ENCODE results near the gene NDUFB6.
A peak's percentile ranks its signal among the peaks of the same experiment; 100 is the strongest.
"Not testable (repeated sequence)": the region's sequence is repeated elsewhere in the genome, so short reads cannot be mapped to it uniquely, and the experiment has no call there.

The NDUFB6 gene

DNA sequence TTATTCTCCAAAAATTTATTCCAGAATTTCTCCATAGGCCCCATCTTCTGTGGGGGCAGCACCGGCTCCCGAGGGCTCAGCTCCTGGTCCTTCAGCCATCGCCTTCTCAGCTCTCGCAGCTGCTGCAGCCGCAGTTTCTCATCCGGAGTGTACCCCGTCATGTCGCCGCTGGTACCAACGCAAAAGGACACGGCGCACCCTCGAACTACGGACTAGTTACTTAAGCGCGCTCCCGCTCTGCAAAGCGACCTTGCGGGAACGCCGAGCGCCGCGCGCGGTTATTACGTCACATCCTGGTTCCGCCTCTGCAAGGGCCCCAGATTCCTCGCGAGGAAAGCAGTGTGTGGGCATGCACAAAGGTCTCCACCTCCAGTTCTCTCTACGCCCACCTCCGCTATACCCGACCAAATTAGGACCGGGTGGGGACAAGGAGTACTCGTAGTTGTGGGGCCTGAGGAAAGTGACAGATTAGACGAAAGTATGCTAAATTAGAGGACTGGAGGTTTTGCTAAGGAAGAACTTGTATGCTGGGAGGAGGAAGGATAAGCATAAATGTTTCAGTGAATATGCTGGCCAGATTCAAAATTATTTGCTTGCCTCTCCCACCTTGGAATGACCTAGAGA, at the start of gene NDUFB6:
TSS of gene NDUFB6 (minus strand) at position 260 of the 624 bp plus-strand sequence. CDS start at position 161, 99 bp downstream.
- peak; percentile 11 for DNase-seq

DNA sequence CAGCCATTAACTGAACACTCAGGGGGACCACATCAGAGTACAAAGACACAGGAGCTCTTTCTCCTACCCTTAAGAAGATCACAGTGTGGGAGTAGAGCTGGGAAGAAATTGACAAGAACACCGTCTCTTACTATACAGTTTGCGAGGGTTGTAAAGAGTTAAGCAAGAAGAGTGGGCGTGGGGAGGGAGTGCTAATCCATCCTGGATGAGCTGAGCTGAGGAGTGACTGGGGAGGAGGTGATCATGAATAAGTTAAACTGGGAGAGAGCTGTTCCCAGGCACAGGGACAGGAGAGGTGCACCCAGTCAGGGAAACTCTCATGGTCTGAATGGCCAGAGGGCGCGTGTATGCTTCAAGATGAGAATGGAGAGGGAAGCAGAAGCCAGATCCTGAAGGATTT, 45.3 kb upstream of the NDUFB6 start:
- no peak for DNase-seq

DNA sequence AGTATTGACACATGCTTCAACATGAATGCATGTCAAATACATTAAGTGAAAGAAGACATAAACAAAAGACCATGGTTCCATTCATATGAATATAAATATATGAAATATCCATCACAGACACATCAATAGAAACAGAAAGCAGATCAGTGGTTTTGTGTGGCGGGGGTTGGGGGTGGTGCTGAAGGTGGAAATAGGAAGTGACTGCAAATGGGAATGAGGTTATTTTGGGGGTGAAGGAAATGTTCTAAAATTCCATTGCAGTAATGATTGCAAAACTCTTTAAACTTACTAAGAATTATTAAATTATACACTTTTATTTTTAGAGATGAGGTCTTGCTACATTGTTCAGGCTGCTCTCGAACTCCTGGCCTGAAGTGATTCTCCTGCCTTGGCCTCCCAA, 33.9 kb upstream of the NDUFB6 start:
- no peak for DNase-seq

DNA sequence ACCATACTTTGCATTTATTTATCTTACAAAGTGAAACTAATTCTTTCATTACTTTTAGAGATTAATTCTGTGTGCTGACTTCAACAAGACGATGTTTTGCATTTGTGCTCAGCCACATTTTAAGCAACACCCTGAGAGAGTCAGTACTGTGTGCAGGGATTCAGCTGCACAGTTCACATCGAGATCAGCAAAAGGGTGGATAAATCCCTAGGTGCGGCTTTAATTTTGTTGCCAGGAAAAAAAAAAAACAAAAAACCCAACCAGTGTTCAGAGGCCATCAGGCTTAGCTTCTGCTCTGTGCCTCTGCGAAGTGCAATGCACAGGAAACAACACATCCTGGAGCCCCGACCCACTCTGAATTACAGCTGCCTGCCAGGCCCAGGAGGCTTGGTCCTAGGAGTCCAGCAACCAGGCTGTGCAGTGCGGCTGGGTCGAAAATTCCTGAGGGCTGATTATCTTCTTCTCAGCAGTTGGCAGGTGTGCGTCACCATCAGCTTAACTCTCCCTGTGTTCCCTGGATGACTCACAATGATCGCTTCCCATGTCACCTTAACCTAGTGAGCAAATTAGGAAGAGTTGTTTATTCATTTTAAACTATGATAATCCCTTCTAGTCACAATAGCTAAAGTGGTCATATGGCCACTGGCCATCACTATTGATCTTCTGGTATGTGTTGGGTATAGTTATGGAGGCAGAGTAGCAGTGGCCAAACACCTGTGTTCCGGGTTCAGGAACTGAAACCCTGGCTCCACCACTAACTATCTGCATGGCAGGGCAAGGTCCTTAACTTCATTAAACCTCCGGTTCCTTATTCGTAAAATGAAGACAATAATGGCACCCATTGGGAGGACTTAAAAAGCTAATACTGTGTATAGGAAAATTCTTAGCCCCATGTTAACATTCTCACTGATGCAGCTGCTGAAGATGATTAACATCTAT, 31.2 kb upstream of the NDUFB6 start:
- DNase-seq, result no peak

DNA sequence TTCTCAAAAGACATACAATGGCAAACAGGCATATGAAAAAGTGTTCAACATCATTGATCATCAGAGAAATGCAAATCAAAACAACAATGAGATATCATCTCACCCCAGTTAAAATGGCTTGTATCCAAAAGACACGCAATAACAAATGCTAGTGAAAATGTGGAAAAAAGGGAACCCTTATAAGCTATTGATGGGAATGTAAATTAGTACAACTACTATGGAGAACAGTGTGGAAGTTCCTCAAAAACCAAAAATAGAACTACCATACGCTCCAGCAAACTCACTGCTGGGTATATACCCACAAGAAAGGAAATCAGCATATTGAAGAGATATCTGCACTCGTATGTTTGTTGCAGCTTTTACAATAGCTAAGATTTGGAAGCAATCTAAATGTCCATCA, 26.1 kb upstream of the NDUFB6 start:
- not testable (repeated sequence) for DNase-seq

DNA sequence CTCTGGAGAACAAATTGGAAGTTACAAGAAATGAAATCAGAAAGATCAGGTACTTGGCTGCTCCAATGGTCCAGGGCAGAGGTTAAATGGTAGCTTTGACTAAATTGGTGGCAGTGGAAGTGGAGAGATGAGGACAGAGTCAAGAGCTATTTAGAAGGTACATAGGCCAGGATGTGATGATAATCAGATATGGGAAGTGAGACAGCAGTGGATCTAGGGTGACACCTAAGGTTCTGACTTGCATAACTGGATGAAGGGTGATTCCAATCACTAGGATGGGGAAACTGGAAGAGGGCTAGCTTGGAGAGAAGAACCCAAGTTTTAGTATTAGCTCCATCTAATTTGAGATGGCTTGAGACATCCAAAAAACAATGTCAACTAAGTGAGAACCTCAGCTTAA, 24.0 kb upstream of the NDUFB6 start:
- DNase-seq, result no peak

DNA sequence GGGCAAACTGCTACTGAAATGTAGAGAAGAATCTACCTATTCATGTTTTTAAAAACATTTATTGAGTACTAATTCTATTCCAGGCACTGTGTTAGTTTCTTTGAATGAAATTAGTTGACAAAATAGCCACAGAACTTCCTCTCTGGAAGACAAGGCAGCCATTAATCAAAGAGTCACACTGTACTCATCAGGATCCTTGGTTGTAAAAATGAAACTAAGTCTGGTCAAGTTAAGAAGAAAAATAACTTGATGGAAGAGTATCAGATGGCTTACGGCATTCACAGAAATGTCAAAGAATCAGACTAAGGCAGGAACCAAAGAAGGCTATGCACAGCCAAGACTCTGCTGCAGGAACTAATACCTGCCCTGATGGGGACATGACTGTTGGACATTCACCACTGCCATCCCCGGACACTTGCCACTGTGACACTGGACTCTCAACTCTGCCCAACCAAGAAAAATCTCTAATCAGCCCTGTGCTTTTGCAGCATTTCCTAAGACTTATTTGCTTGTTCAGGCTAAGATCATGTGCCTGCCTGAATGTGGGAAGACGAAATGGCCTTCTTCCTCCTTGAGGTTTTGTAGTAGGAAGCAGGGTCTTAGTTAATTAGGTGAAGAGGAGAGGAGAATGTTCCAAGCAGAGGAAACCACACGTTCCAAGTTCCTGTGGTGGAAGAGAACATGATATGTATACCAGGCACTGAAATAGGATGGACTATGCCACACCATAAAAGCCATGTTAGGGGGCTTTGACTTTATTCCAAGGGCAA, 23.3 kb upstream of the NDUFB6 start:
- no peak for DNase-seq

DNA sequence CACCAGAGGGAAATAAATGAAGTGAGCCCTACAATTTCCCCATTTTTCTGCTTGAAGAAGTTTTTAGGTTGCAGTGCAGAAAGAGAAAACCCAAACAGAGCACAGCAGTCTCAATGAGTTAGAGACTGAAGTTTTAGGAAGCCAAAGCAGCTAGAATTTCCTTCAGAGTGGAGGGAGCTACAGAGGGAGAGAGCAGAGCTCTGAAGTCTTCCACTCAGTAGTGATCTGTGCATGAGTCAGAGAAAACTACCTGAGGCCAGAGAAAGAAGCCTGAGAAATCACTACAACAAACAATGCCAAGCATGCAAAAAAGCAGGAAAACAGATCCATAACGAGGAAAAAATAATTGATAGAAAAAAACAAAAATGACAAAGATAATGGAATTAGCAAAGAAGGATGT, 17.9 kb upstream of the NDUFB6 start:
- no peak for DNase-seq

DNA sequence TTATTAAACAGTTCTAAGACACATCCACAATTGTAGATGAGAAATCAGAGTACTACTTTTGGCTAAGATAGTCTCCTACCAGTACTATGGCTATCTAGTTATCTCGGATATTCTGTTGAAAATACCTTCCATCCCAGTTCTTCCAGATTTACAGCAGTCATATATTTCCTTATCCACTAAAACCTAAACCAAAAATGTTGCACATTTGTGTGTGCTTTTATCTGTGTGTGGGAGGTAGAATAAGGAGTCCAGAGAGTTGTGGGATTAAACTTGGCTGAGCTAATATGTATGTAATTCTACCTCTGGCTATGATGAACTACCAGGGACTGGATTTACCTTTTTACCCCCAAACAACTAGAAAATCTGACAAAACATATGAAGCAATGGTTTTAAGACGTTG, 17.5 kb upstream of the NDUFB6 start:
- DNase-seq, result no peak

DNA sequence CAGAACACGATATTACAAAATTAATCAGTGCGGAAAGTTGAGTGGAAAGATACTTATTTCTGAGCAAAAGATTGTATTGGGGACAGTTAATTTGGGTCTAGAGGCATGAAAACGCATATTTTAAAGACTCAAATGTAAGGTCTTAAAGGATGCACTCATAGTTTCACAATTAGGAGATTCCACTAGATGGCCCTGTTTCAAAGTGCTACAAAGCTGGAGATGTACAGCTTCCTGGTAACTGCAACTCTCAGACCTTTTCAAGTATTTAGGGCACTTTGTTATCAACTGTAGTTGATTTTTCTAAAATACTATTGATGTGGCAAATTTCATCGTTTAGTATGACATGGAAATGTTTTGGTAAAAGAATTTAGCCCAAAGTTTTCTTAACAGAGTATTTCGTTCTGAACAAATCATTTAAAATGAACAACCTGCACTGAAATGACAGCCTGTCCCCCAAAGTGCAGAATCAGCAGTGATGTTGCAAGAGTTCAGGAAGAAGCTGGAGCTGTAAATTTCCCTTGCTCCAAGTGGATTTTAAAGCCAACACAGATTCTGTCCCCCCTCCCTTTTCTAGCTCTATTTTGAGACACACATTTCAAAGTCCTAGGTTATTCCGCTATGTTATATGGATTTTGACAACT, 16.2 kb upstream of the NDUFB6 start:
- DNase-seq, result peak; percentile 0

DNA sequence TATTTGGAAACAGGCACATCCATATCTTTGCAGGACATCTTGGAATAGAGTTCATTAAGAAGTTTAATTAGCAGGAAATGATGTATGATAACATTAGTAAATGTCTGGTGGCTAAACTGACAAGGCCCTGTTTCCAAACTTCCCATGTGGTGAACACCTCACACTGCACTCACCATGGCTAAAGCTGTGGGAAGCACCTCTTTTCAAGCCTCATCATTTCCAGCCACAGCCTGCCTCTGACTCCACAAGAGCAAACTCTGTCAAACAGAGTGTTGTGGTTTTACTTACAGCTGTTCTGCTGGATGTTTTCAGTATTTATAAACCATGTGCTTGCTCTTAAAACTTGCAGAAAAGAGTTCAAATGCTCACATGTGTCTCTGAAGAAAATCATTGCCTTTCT, 14.9 kb upstream of the NDUFB6 start:
- no peak for DNase-seq

DNA sequence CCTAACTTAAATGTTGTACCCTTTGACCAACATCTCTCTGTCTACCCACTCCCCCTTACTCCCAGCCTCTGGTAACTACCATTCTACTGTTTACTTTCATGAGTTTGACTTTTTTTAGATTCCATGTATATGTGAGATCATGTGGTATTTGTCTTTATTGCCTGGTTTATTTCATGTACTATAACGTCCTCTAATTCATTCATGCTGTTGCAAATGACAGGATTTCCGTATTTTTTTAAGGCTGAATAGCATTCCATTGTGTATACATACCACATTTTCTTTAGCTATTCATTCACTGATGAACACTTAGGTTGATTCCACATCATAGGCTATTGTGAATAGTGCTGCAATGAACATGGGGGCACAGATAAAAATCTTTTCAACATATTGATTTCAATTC, 11.8 kb upstream of the NDUFB6 start:
- no peak for DNase-seq

DNA sequence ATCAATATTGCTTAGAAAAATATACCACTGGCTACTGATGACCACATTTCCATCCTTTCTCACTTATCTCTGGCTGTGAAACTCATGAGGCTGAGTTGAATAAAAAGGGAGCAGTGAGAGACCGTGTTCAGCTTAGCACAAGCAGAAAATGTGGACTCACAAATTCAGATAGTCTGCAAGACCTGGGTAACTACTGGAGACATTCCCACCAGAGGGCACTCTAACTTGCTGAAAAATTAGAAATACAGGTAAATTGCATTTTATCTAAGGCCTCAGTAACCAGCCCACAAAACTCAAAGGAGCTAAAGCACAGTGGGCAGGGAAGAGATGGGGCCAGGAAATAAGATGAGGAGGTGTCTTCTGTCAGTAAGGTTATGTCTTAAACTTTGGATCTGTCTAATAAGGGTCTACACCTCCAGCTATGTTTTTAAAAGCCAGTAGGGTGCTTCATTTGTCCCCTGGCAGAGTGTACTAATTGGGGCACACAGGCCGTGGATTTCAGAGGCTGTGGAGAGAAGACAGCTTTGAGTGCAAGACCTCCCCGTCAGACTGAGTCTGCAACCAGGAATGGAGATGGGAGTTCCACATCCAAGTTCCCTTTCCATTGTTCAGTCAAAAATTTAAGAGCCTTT, 8.7 kb upstream of the NDUFB6 start:
- no peak for DNase-seq

DNA sequence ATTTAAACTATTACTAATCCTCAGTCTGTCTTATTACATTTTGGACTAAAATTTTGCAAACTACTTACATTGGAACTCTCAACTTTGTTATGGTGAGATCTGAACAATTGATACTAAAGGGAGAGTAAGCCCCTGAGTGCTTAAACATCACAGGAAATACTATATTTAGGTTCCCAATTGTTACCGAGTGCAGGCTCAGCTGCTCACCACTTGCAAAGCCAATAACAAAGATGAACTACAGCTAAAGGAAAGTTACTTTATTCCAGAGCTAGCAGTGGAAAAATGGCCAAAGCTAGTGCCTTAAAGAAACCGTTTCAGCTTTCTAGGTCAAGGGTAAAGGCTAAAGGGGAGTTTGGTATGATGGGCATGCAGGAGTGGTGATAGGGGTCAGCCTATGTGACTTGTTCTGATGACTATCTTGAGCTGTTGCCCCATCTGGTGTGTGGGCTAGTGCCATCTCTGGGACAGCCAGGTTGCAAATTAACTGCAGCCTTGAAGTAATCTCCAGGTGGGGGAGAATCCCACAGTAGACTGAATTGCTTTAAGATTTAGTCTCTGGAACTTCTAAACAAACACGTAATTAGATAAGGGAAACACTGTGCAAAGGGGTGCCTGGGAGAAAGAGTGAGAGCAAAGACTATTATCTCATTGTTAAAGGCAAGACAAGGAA, 7.8 kb upstream of the NDUFB6 start:
- DNase-seq, result no peak

DNA sequence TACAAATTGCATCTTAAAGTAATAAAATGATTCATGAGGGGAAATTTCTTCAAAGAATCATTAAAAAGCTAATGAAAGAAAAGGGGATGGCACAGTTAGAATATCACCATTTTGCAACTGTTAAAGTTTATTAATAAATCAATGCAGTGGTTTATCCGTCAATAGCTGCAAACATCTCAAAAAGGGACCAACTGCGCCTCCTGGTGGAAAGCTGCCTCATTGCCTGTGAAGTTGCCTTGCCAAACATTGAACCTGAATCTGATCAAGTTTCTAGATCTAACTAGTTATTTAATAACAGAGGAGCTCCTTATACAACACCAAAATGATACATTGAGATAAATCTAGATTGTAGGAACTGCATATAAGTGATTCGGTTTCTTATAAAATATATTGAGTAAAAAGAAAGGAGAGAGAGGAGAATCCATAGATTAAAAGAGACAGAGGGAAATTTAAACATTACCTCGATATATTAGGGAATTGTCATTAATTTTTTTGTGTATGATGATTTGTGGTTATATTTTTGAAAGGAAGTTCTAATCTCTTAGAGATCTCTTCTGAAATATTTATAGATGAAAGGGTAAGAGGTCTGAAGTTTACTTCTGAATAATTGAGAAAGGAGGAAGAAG, 6.9 kb upstream of the NDUFB6 start:
- peak; percentile 1 for DNase-seq

DNA sequence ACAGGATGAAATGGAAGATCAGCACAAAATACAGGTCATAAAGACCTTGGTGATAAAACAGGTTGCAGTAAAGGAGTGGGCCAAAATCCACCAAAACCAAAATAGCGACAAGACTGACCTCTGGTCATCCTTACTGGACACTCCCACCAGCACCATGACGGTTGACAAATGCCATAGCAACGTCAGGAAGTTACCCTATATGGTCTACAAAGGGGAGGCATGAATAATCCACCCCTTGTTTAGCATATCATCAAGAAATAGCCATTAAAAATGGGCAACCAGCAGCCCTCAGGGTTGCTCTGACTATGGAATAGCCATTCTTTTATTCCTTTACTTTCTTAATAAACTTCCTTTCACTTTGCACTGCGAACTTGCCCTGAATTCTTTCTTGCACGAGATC, 6.0 kb upstream of the NDUFB6 start:
- no peak for DNase-seq

DNA sequence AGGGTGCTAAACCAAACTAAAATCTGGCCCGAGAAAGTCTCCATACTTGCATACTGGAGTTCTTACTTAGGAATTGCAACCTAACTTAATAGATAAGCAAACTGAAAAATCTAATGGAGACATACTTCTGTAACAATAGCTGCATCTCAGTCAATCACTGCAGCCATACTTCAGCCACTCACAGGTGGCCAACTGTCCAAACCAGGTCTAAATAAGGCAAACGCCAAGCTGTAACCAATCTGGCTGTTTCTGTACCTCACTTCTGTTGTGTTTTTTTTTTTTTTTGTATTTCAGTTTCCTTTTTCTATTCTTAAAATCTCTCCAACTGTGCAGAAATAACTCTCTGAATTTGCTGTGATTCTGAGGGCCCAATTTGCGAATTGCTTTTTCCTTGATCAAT, 4.4 kb upstream of the NDUFB6 start:
- no peak for DNase-seq

DNA sequence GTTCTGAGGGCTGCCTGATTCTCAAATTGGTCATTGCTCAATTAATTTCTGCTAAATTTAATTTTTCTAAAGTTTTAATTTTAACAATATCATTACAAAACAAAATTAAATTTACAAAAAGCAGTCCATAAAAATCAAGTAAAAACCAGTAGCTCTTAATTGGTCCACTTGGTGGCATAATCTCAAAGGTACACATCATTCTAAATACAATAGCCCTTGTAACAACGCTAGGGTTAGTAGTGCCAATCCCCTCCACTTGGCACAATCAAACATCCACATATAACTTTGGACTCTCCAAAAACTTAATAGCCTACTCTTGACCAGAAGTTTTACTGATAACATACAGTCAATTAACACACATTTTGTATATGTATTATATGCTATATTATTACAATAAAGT, 1.9 kb upstream of the NDUFB6 start:
- no peak for DNase-seq

DNA sequence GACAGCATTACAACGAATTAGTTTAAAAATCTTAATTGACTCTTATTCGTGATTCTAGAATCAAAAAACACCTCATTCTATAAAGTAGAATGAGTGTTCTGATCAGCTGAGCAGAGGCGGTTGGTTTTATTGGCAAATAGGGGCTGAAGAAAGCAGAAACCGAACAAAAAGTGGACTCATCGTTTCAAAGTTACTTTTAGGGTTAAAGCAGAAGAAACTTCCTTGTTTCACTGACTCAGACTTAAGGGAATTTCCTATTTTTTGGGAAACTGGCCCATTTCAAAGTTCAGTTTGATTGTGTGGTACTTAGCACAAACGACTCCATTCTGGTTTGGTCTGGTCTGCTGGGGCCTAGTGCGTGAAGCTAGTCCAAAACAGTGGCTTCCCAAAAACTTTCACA, 862 bp upstream of the NDUFB6 start:
- no peak for DNase-seq

DNA sequence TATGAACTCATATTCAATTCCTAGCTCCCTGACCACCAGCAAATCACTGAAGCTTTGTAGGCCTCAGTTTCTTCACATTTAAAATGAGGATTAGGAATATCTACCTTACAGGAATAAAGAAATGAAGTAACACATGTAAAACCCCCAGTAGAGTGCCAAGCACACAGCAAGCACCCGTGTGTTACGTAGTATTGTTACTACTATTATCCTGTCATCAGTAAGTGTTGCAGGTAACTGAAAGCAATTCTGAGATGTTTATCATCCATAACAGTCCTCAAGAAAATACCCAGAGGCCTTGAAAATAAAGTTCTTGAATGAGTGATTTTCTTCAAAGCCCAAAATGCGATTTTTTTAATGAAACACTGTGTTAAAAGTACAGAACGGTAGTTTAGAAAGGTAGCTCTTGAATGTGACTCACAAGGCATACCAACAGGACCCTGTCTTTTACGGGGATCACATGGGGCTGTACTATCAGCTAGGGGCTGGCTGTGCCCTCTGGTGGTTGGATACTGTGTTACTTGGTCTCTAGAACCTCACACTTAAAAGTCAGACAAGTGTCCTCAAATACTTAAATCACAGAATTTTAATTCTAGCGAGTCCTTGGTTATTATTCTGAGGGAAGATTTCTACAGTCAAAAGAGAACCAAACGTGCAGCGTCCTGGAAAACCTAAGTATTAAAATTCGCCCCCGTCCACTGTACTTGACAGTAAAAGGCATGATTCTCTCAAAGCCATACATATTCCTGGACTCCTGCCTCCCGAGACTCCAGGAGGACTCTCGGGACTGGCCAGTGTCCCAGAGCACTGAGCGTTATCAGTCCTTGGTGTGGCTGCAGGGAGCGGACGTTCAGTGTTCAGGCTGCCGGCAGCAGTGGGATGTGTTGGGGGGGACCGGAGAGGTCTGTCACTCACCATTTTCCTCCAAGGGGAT, 725 bp downstream of the NDUFB6 start:
- no peak for DNase-seq

Data from GOT3 (cell line).